HG03159 (cell line): ENCODE data around the gene CHMP4A.

Experiments
- ATAC-seq: cut with Tn5 transposase; IDR thresholded peaks from one replicate; pipeline ENCODE4 v1.9.1; 2021; ENCODE audit warnings: mild to moderate bottlenecking, moderate library complexity; ENCODE audit not compliant: unreplicated experiment

The CHMP4A gene

GRCh38 chr14:24212924-24213865, at the start of gene CHMP4A:
TSS of gene CHMP4A (minus strand) at chr14:24213488. CDS start at chr14:24213439, 49 bp downstream.
- peak; percentile 73 for ATAC-seq

- ATAC-seq, result no peak
Observed at GRCh38 chr14:24261969-24262327, 48.7 kb upstream of the CHMP4A start.

GRCh38 chr14:24261256-24261968, 48.1 kb upstream of the CHMP4A start:
- ATAC-seq, result no peak

GRCh38 chr14:24260780-24261157, 47.5 kb upstream of the CHMP4A start:
- no peak for ATAC-seq

GRCh38 chr14:24260026-24260779, 46.9 kb upstream of the CHMP4A start:
- no peak for ATAC-seq

GRCh38 chr14:24259282-24260025, 46.2 kb upstream of the CHMP4A start:
- no peak for ATAC-seq

- ATAC-seq, result no peak
Observed at GRCh38 chr14:24258548-24259265, 45.4 kb upstream of the CHMP4A start.

- no peak for ATAC-seq
Observed at GRCh38 chr14:24258119-24258518, 44.8 kb upstream of the CHMP4A start.

GRCh38 chr14:24256960-24257359, 43.7 kb upstream of the CHMP4A start:
- no peak for ATAC-seq

GRCh38 chr14:24255931-24256711, 42.8 kb upstream of the CHMP4A start:
- no peak for ATAC-seq

- ATAC-seq, result no peak
Observed at GRCh38 chr14:24255438-24255837, 42.1 kb upstream of the CHMP4A start.

- ATAC-seq, result no peak
Observed at GRCh38 chr14:24254630-24255392, 41.5 kb upstream of the CHMP4A start.

GRCh38 chr14:24253936-24254335, 40.6 kb upstream of the CHMP4A start:
- ATAC-seq, result no peak

- no peak for ATAC-seq
Observed at GRCh38 chr14:24252289-24253124, 39.2 kb upstream of the CHMP4A start.

GRCh38 chr14:24251880-24252288, 38.6 kb upstream of the CHMP4A start:
- no peak for ATAC-seq

GRCh38 chr14:24250354-24250753, 37.1 kb upstream of the CHMP4A start:
- ATAC-seq, result no peak

- no peak for ATAC-seq
Observed at GRCh38 chr14:24249230-24250021, 36.1 kb upstream of the CHMP4A start.
